Kidney (tissue), 14 donors: ENCODE measurements around the gene M6PR. TPM values are rescaled to one million over a fixed set of nuclear protein-coding genes. Genes with fewer than 3 reads are reported as not detected.

Experiments
- DNase-seq, 5 donors: peaks; one replicate each; pipeline ENCODE4 v3.0.0-alpha.2; 2013 to 2020
- FAIRE-seq: peaks from 2 replicates; lab custom pipeline; 2012; peaks lifted over from hg19 to GRCh38; lab: Jason Lieb, UNC
- H3K27ac ChIP-seq, 2 donors: one replicate each; pipeline ENCODE4 v1.7.0; 2013; ENCODE audit warnings: low read depth in 2 of 2, low read length in 2 of 2, inconsistent platforms in 1 of 2
- H3K27me3 ChIP-seq: one replicate; pipeline ENCODE4 v1.7.1; 2013; ENCODE audit warnings: low read length, inconsistent platforms; ENCODE audit not compliant: control insufficient read depth, insufficient read depth
- H3K36me3 ChIP-seq, 3 donors: one replicate each; pipeline versions ENCODE4 v1.7.0 to v1.7.1; 2013; ENCODE audit warnings: low read length in 3 of 3, control low read depth in 1 of 3, inconsistent platforms in 1 of 3; ENCODE audit not compliant: insufficient read depth in 3 of 3, control insufficient read depth in 2 of 3
- H3K4me1 ChIP-seq, 3 donors: one replicate each; pipeline versions ENCODE4 v1.7.0 to v1.7.1; 2013; ENCODE audit warnings: low read length in 3 of 3, inconsistent platforms in 1 of 3, low read depth in 1 of 3; ENCODE audit not compliant: control insufficient read depth in 2 of 3, insufficient read depth in 2 of 3
- H3K4me3 ChIP-seq, 3 donors: one replicate each; pipeline versions ENCODE4 v1.7.0 to v1.8.1; 2013; ENCODE audit warnings: low read length in 3 of 3, control low read depth in 1 of 3, inconsistent platforms in 1 of 3
- H3K9ac ChIP-seq, 3 donors: one replicate each; pipeline versions ENCODE4 v1.7.0 to v1.7.1; 2013; ENCODE audit warnings: low read length in 3 of 3, control low read depth in 1 of 3, inconsistent platforms in 1 of 3
- H3K9me3 ChIP-seq, 3 donors: one replicate each; pipeline versions ENCODE4 v1.7.0 to v1.7.1; 2013; ENCODE audit warnings: low read length in 3 of 3, control low read depth in 1 of 3, inconsistent platforms in 1 of 3; ENCODE audit not compliant: control insufficient read depth in 2 of 3, insufficient read depth in 1 of 3
- CTCF ChIP-seq: IDR thresholded peaks from 3 replicates; pipeline ENCODE4 v1.5.1; 2012; ENCODE audit warnings: mild to moderate bottlenecking, moderate library complexity, borderline replicate concordance; ENCODE audit not compliant: insufficient read depth; ENCODE audit errors: extremely low read depth
- intact Hi-C: fragments of 100-400 bp; cut with DNase I; formaldehyde crosslinking; loops from one replicate; pipeline ENCODE4 v1.11.1; 2022
- polyA plus RNA-seq: library from polyadenylated mRNA; stranded (reverse); fragments of 350-450 nt; fragmentation: Illumina TruSeq; extraction: RNeasy Lipid Tissue Mini Kit (QIAGEN cat#74804); gene quantifications from one replicate; pipeline ENCODE4 v1.2.3, GENCODE V29; 2014; ENCODE audit warnings: low read depth, low replicate concordance; ENCODE audit not compliant: insufficient read depth
- total RNA-seq: library from RNA; stranded (reverse); fragmentation: NEBNext Ultra II Directional; extraction: Animal tissue kit (Norgen Biotek cat#: 25700); gene quantifications from one replicate; pipeline ENCODE4 v1.2.1, GENCODE V29; 2021
- donor health status: control.
- donor health status: control.
- donor health status: control.
- donor health status: control.
- donor health status: control.
- donor health status: DM: yes; HTN: yes; CAD: no.
- donor health status: Normal renal cell carcinoma (clear cell type).

Gene M6PR
- total and polyA plus RNA-seq, 2 donors from 2014 or later: 84.7 to 165 TPM

DNA sequence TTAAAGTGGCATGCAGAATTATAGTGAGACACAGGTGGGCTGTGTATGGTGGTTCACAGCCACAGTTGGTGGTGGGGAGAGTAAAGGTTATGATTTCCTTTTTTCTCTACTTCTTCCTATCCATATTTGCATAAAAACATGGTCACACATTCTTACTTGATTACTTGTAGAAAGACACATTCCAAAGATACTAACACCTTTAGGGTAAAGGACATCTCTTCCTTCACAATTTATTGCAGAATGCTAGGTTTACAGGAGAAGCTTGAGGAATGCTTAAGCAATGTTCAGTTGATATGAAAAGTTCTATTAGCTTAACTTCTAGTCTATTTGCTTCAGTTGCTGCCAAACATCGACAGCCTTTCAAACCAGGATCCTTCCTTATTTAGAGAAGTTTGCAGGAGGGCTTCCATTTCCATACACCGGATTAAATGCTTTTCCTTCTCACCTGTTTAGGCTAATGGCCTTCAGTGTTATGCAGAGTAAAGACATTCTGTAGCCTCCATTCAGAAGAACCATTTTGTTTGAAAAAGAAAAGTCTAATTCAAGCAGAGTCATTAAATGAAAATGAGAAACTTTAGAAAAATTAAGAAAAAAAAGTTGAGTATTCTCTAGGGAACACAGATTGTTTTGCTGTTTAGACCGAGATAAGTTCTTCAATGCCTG, 37.7 kb downstream of the M6PR start:
- no peak for FAIRE-seq
- no peak for TF ChIP-seq CTCF

GRCh38 chr12:8909752-8910151, 39.7 kb downstream of the M6PR start:
- H3K9ac ChIP-seq: no peak overlapping the region
- H3K36me3 ChIP-seq: no peaks in the 10 kb centered on the region
- H3K4me3 ChIP-seq: no peak overlapping the region
- no peaks in the 10 kb centered on the region for H3K9me3 ChIP-seq
- TF ChIP-seq CTCF: no peak
- peaks cover 0 to 8% (median 0%) of the 10 kb centered on the region in 3 donors for H3K4me1 ChIP-seq
- no peak for DNase-seq
- no peaks in the 10 kb centered on the region for H3K27me3 ChIP-seq
- no peak overlapping the region for H3K27ac ChIP-seq
- intact Hi-C loops: no loop called here
- no peak for FAIRE-seq

More for the DNA sequence above, 37.7 kb downstream of the M6PR start:
- Histone ChIP-seq H3K27me3 (no peaks in the 10 kb centered on the region), H3K27ac (no peak overlapping the region), H3K9ac (no peak overlapping the region), H3K4me1 (peaks cover 0 to 8% (median 5%) of the 10 kb centered on the region in 3 donors), H3K4me3 (no peak overlapping the region), H3K36me3 (no peaks in the 10 kb centered on the region), H3K9me3 (no peaks in the 10 kb centered on the region)
- DNase-seq: no peak
- intact Hi-C loops: no loop called here

- no peak for TF ChIP-seq CTCF
- no peaks in the 10 kb centered on the region for H3K4me1 ChIP-seq
- FAIRE-seq (no peak), DNase-seq (no peak)
- intact Hi-C loops: no loop called here
- no peaks in the 10 kb centered on the region for H3K27me3 ChIP-seq
- H3K27ac ChIP-seq: no peak overlapping the region
- H3K9me3 ChIP-seq: no peaks in the 10 kb centered on the region
- H3K36me3 ChIP-seq: no peaks in the 10 kb centered on the region
- H3K4me3 ChIP-seq: no peak overlapping the region
- H3K9ac ChIP-seq: no peak overlapping the region
Observed at GRCh38 chr12:8907513-8907912, 41.9 kb downstream of the M6PR start.
